ENCODE results near the gene VPS9D1.

VPS9D1 gene

DNA sequence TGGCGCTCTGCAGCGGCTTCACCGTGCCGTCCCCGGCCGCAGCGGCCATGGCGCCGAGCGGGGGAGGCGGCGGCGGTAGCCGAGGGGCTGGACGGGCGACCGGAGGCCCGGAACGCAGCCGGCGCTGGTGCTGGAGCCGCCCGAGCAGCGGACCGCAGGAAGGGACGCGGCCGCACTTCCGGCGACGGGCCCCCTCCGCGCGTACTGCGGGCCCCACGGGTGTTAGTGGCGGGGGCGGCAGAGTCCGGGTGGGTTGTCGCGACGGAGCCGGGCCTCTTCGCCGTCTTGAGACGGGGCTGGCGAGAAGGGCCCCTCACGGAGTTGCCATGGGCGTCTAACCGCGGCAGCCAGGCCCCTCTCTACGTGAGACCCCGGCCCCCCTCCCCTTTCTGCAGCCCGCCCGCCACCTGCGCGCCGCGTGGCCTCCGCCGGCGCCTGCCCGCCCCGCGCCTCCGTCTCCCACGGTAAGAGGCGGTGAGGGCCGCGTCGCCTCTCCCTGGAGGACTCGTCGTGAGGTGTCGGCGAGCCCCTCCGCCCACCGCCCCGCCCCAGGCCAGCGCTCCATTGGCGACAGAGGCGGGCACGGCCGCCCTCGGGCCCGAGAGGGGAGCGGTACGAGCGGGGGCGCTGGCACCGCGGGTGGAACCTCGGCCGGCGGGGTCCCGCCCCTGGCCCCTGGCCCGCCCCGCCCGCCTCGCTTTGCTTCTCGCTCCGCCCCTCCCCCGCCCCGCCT is at the start of gene VPS9D1, which contains the start of gene ZNF276:
TSS of gene VPS9D1 (minus strand) at position 86 of the 733 bp plus-strand sequence. CDS start at position 49, 37 bp downstream.
TSS of gene ZNF276 (plus strand) at position 725 of the 733 bp plus-strand sequence. CDS start 104 bp downstream, outside the sequence.
- peak; percentile 72 to 81 for DNase-seq (ENCODE audit: low read depth in 2 of 2)

- DNase-seq (ENCODE audit: low read depth in 2 of 2), result no peak
Measured at GRCh38 chr16:89770367-89770766, 49.7 kb upstream of the VPS9D1 start.

- DNase-seq (ENCODE audit: low read depth in 2 of 2), result no peak
Measured at GRCh38 chr16:89765292-89765830, 44.7 kb upstream of the VPS9D1 start.

DNA sequence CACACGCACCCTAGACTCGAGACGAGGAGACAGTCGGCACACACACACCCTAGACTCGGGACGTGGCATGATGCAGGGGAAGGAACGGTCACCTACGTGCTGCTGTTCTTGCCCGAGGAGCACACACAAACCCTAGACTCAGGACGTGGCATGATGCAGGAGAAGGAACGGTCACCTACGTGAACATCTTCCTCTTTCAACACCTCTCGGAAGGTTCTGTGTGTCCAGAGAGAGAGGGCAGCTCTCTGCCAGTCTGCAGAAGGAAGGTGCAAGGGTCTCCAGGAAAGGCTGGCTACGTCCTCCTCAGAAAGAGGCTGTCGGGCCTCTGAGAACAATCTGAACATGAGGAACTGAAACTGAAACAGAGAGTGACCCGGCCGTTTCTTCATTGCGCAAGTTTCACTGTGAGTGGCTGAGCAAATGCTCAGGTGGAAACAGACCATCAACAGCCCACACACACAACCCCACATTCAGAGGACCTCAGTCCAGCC is 44.1 kb upstream of the VPS9D1 start:
- peak; percentile 13 to 30 for DNase-seq (ENCODE audit: low read depth in 2 of 2)

DNA sequence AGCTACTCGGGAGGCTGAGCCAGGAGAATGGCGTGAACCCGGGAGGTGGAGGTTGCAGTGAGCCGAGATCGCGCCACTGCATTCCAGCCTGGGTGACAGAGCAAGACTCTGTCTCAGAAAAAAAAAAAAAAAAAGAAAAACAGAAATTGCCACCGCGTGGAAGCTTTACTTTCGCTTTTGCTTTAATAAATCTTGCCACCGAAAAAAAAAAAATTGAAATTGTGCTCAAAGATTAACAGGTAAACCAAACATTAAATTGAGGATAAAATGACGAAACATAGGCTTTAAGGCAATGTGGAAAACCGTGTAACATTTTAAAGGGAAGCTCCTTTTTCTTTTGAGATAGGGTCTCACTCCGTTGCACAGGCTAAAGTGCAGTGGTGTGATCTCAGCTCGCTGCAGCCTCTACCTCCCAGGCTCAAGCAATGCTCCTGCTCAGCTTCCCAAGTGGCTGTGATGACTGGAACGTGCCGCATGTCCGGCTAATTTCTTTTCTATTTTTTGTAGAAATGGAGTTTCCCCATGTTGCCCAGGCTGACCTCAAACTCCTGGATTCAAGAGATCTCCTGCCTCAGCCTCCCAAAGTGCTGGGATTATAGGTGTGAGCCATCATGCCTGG is 40.7 kb upstream of the VPS9D1 start:
- DNase-seq (ENCODE audit: low read depth in 2 of 2), result no peak

GRCh38 chr16:89759746-89760340 is 39.1 kb upstream of the VPS9D1 start:
- DNase-seq (ENCODE audit: low read depth in 2 of 2), result no peak

GRCh38 chr16:89749637-89750036 is 28.9 kb upstream of the VPS9D1 start:
- no peak for DNase-seq (ENCODE audit: low read depth in 2 of 2)

DNA sequence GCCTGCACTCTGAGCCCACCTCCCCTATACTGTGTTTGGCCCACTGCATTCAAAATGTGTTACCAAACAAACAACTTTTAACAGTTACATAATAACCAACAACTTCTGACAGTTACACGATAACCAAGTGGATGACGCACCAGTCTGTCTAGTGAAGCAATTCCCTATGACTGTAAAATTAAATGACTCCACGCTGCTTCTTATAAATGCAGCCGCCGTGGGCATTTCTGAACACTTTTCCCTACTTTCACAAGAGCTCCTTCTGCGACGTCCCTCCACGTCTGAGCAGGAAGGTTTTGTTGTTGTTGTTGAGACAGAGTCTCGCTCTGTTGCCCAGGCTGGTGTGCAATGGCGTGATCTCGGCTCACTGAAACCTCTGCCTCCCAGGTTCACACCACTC is 28.2 kb upstream of the VPS9D1 start:
- no peak for DNase-seq (ENCODE audit: low read depth in 2 of 2)

- DNase-seq (ENCODE audit: low read depth in 2 of 2), result no peak
Measured at GRCh38 chr16:89748076-89748475, 27.4 kb upstream of the VPS9D1 start.

- no peak for DNase-seq (ENCODE audit: low read depth in 2 of 2)
Measured at GRCh38 chr16:89746043-89746442, 25.3 kb upstream of the VPS9D1 start.

DNA sequence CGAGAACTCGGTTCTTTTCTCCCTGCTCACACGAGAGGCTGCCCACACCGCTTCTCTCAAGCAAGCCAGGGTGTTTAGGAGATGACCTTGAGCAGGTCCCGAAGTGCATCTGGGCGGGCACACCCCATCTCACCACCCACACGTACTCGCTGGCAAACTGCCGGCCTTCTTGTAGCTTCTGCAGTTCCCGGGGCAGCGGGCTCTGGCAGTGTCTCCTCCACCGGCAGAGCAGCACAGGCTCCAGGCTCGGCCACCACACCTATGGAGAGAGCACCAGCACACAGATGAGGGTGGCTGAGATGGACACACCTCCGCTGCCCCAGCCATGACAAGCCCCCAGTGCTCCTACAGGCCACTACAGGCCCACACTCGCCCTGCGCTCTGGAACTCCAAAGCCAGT is 24.1 kb upstream of the VPS9D1 start:
- no peak for DNase-seq (ENCODE audit: low read depth in 2 of 2)

GRCh38 chr16:89742948-89743347 is 22.2 kb upstream of the VPS9D1 start:
- no peak for DNase-seq (ENCODE audit: low read depth in 2 of 2)

- no peak for DNase-seq (ENCODE audit: low read depth in 2 of 2)
Measured at GRCh38 chr16:89741342-89742014, 20.8 kb upstream of the VPS9D1 start.

GRCh38 chr16:89739383-89739782 is 18.7 kb upstream of the VPS9D1 start:
- DNase-seq (ENCODE audit: low read depth in 2 of 2), result no peak

- DNase-seq (ENCODE audit: low read depth in 2 of 2), result no peak
Measured at GRCh38 chr16:89738538-89739317, 18.0 kb upstream of the VPS9D1 start.

DNA sequence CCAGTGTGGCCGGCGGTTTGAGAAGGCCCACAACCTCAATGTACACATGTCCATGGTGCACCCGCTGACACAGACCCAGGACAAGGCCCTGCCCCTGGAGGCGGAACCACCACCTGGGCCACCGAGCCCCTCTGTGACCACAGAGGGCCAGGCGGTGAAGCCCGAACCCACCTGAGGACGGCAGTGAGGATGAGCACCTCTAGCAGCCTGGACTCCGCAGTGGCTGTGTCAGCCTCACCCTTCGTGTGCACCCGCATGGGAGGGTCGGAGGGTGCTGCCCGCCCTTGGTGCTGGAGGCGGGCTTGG is 17.3 kb upstream of the VPS9D1 start:
- DNase-seq (ENCODE audit: low read depth in 2 of 2), result no peak

- no peak for DNase-seq (ENCODE audit: low read depth in 2 of 2)
Measured at GRCh38 chr16:89737341-89738071, 16.8 kb upstream of the VPS9D1 start.

DNA sequence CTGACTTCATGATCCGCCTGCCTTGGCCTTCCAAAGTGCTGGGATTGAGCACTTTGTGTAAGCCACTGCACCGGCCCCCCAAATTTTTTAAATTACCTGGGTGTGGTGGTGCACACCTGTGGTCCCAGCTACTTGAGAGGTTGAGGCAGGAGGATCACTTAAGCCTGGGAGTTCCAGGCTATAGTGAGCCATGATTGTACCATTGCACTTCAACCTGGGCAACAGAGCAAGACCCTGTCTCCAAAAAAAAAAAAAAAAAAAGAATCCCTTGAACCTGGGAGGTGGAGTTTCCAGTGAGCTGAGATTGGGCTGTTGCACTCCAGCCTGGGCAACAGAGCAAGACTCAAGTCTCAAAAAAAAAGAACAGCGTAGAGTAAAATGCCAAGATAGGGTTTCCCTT is 15.9 kb upstream of the VPS9D1 start:
- no peak for DNase-seq (ENCODE audit: low read depth in 2 of 2)

DNA sequence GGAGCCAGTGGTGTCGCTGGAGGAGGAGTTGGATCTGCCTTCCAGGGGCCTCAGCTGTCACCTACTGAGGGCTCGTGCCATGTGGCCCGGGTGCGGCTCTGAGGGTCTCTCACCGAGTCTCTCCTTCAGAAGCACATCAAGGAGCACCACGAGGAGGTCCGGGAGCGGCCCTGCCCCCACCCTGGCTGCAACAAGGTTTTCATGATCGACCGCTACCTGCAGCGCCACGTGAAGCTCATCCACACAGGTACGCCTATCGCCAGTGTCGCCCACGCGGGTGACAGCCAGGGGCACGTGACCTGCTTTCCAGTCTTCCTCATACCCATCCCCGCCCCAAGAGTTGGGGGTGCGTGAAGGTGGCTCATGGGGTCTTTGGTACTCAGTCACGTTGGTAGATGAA is 13.1 kb upstream of the VPS9D1 start:
- DNase-seq (ENCODE audit: low read depth in 2 of 2), result no peak

DNA sequence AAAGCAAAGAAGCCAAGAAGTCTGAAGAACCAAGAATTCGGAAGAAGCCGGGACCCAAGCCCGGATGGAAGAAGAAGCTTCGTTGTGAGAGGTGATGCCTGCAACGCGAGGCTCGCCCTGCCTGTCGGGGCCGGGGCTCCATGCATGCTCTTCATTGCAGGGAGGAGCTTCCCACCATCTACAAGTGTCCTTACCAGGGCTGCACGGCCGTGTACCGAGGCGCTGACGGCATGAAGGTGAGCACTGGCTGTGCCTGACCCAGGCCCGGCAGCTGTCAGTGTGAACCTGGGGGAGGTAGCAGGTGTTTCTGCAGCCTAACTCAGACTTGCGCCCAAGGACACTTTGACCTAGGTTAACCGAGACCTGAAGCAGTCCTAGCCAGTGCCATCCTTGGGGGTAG is 12.6 kb upstream of the VPS9D1 start:
- DNase-seq (ENCODE audit: low read depth in 2 of 2), result no peak

- DNase-seq (ENCODE audit: low read depth in 2 of 2), result no peak
Measured at GRCh38 chr16:89732918-89733242, 12.2 kb upstream of the VPS9D1 start.
